ENCODE results near the gene AHI1.
A peak's percentile ranks its signal among the peaks of the same experiment; 100 is the strongest.

AHI1 gene

DNA sequence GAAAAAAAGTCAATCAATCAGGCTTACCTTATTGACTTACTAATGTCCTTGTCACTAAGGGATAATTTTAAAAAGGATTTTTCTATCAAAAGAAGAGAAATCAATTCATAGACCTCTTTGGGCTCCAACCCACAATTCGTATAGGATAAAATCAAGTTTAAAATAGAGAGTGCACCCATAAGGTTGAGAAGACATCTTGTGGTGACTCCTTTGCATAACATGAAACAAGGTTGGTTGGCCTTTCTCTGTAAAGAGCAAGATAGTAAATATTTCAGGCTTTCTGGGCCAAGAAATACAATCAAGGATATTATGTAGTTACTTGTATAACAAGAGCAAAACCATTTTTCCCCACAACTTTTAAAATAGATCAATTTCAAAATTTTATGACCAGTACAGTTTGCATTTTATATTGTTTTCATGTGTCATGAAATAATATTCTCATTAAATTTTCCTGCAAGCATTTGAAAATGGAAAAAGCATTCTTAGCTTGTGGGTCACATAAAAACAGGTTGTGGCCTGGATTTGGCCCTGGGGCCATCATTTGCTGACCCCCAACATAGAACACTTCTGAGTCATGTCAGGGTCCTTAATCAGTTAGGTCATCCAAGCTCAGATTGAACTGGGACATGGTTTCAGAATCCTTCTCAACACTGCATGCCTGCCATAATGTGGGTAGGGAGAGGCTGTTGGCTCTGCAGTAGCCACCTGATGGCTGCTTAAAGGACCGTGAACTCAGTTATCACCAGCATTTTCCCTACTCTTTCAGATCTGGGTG, 239.7 kb downstream of the AHI1 start:
- H3K4me3 ChIP-seq (ENCODE audit: low read length): no peak overlapping the region
- TF ChIP-seq, protein P1, sequence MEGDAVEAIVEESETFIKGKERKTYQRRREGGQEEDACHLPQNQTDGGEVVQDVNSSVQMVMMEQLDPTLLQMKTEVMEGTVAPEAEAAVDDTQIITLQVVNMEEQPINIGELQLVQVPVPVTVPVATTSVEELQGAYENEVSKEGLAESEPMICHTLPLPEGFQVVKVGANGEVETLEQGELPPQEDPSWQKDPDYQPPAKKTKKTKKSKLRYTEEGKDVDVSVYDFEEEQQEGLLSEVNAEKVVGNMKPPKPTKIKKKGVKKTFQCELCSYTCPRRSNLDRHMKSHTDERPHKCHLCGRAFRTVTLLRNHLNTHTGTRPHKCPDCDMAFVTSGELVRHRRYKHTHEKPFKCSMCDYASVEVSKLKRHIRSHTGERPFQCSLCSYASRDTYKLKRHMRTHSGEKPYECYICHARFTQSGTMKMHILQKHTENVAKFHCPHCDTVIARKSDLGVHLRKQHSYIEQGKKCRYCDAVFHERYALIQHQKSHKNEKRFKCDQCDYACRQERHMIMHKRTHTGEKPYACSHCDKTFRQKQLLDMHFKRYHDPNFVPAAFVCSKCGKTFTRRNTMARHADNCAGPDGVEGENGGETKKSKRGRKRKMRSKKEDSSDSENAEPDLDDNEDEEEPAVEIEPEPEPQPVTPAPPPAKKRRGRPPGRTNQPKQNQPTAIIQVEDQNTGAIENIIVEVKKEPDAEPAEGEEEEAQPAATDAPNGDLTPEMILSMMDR (IDR thresholded peaks at IDR 0.05; ENCODE audit: low read depth, low read length): peak; percentile 26; the same call in 1 of the 2 replicates
- no peak for TF ChIP-seq EZH2phosphoT487 (IDR thresholded peaks at IDR 0.05; ENCODE audit: low read depth)
- no peaks in the 10 kb centered on the region; the same call in none of the 2 replicates for H3K27me3 ChIP-seq (ENCODE audit: low read depth, low read length)
- H3K4me1 ChIP-seq (ENCODE audit: low read length): peaks cover 2% of the 10 kb centered on the region; the same call in 1 of the 2 replicates
- no peak overlapping the region for H2AFZ ChIP-seq (ENCODE audit: low read depth, low read length)
- H3K79me2 ChIP-seq (ENCODE audit: low read length): no peaks in the 10 kb centered on the region
- no peaks in the 10 kb centered on the region for H4K20me1 ChIP-seq (ENCODE audit: insufficient read depth, low read length)
- no peak overlapping the region for H3K27ac ChIP-seq (ENCODE audit: low read length)
- no peaks in the 10 kb centered on the region for H3K36me3 ChIP-seq (replicated peaks; ENCODE audit: low read depth, low read length)
- no peaks in the 10 kb centered on the region for H3K9me3 ChIP-seq (ENCODE audit: insufficient read depth, low read length)
- no peak overlapping the region for H3K4me2 ChIP-seq (ENCODE audit: low read length)
- H3K9ac ChIP-seq (ENCODE audit: low read length): no peak overlapping the region

DNA sequence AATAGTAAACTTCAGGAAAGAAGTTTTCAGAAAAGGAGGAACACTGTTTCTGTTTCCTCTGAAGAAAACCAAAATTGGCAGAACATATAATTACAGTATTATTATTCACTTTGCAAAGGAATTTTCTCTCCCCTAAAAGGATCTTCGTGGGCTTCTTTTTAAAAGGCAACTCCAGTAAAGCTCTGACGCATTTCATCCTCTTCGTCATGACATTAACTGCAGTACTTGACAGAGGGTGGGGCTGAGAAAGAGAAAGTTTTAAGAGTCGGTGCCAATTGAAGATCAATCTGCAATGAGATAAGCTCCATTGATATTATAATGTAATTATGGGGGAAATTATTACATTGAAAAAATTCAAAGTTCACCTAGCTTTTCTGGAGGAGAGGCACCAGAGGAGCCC, 240.7 kb downstream of the AHI1 start:
- Histone ChIP-seq H3K27ac (ENCODE audit: low read length) (no peak overlapping the region), H3K9me3 (ENCODE audit: insufficient read depth, low read length) (no peaks in the 10 kb centered on the region), H3K27me3 (ENCODE audit: low read depth, low read length) (no peaks in the 10 kb centered on the region; the same call in none of the 2 replicates), H3K36me3 (replicated peaks; ENCODE audit: low read depth, low read length) (no peaks in the 10 kb centered on the region), H3K79me2 (ENCODE audit: low read length) (no peaks in the 10 kb centered on the region), H3K9ac (ENCODE audit: low read length) (no peak overlapping the region), H3K4me2 (ENCODE audit: low read length) (no peak overlapping the region), H3K4me3 (ENCODE audit: low read length) (no peak overlapping the region), H4K20me1 (ENCODE audit: insufficient read depth, low read length) (no peaks in the 10 kb centered on the region), H2AFZ (ENCODE audit: low read depth, low read length) (no peak overlapping the region), H3K4me1 (ENCODE audit: low read length) (peaks cover 8% of the 10 kb centered on the region)
- no peak for TF ChIP-seq EZH2phosphoT487 (IDR thresholded peaks at IDR 0.05; ENCODE audit: low read depth)
- TF ChIP-seq, protein P1 (IDR thresholded peaks at IDR 0.05; ENCODE audit: low read depth, low read length): no peak

DNA sequence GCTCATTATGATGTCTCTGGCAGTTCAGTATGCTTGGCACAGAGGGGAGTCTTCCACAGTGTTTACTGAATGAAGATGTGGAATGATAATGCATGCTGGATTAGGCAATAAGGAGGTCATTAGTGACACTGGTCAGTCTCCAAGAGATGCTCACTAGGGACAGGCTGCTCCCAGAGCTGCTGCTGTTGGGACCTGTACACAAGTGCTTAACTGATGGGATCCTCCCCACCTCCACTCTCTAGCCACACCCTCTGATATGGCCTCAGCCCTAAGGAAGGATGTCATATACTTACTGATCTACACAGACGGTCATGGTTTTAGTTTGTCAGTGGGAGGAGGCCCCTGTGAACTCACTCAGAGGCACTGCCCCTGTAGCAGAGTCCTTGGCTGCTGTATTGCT, 243.1 kb downstream of the AHI1 start:
- Histone ChIP-seq H3K27me3 (ENCODE audit: low read depth, low read length) (no peaks in the 10 kb centered on the region; the same call in 1 of the 2 replicates), H3K9me3 (ENCODE audit: insufficient read depth, low read length) (no peaks in the 10 kb centered on the region), H3K4me1 (ENCODE audit: low read length) (peaks cover 22% of the 10 kb centered on the region), H4K20me1 (ENCODE audit: insufficient read depth, low read length) (no peaks in the 10 kb centered on the region), H2AFZ (ENCODE audit: low read depth, low read length) (no peak overlapping the region), H3K4me2 (ENCODE audit: low read length) (no peak overlapping the region), H3K27ac (ENCODE audit: low read length) (no peak overlapping the region), H3K9ac (ENCODE audit: low read length) (no peak overlapping the region), H3K36me3 (replicated peaks; ENCODE audit: low read depth, low read length) (no peaks in the 10 kb centered on the region), H3K4me3 (ENCODE audit: low read length) (no peak overlapping the region), H3K79me2 (ENCODE audit: low read length) (no peaks in the 10 kb centered on the region)
- TF ChIP-seq EZH2phosphoT487 (IDR thresholded peaks at IDR 0.05; ENCODE audit: low read depth): no peak
- TF ChIP-seq, protein P1 (IDR thresholded peaks at IDR 0.05; ENCODE audit: low read depth, low read length): no peak

DNA sequence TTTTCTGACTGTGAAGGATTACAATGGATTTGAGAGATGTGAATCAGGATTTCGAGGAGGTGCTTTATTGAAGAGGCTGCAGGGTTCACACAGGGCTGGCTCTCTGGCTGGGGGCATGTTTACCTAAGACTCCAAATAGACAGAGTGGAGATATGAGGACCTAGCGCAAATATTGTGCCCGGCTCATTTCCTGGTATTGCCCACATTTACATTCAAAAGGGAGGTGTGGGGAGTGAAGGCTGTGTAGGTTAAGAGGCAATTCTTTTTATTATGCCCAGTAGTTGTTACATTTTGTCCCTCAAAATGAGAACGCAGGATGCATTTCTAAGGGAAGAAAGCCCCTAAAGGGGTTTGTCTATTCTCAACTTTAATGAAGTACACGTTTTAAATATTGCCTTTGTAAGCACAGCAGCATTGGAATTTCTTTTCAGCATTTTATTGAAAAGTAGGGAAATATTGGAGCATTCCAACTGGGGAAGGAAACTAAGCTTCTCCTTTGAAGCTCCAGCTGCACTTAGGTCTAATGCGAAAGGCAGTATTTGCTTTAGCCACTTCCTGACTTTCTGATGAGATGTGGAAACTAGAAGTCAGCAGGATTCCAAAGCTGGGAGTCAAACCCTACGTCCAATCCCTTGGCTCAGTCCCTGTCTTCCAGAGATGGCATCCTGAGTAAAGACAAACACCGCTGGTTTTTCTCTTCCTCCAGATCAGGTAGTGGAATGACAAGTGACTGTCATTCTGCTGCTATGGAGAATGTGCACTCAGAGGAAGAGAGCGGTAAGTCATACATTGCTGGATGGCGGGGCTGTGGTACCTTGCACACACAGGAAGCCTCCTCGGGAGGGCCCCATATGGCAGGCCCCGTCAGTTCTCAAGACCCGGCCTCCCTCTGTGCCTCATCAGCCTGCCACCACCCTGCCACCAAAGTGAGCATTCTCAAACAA, 245.8 kb downstream of the AHI1 start:
- no peaks in the 10 kb centered on the region for H3K79me2 ChIP-seq (ENCODE audit: low read length)
- H2AFZ ChIP-seq (ENCODE audit: low read depth, low read length): no peak overlapping the region
- TF ChIP-seq, protein P1 (IDR thresholded peaks at IDR 0.05; ENCODE audit: low read depth, low read length): no peak
- no peak for TF ChIP-seq EZH2phosphoT487 (IDR thresholded peaks at IDR 0.05; ENCODE audit: low read depth)
- H3K9me3 ChIP-seq (ENCODE audit: insufficient read depth, low read length): no peaks in the 10 kb centered on the region
- H3K9ac ChIP-seq (ENCODE audit: low read length): no peak overlapping the region
- H3K4me1 ChIP-seq (ENCODE audit: low read length): peaks cover 23% of the 10 kb centered on the region
- H3K4me2 ChIP-seq (ENCODE audit: low read length): no peak overlapping the region
- H3K27me3 ChIP-seq (ENCODE audit: low read depth, low read length): no peaks in the 10 kb centered on the region
- H3K36me3 ChIP-seq (replicated peaks; ENCODE audit: low read depth, low read length): no peaks in the 10 kb centered on the region
- no peaks in the 10 kb centered on the region for H4K20me1 ChIP-seq (ENCODE audit: insufficient read depth, low read length)
- no peak overlapping the region for H3K4me3 ChIP-seq (ENCODE audit: low read length)
- H3K27ac ChIP-seq (ENCODE audit: low read length): no peak overlapping the region

All from OCI-LY3 (cell line).